ENCODE results near the gene SIGLEC5. TPM values are rescaled to one million over a fixed set of nuclear protein-coding genes. Genes with fewer than 3 reads are reported as not detected.
A peak's percentile ranks its signal among the peaks of the same experiment; 100 is the strongest.

SIGLEC5 gene
- total RNA-seq, 1 donor from 2014 or later = 0.49 TPM

DNA sequence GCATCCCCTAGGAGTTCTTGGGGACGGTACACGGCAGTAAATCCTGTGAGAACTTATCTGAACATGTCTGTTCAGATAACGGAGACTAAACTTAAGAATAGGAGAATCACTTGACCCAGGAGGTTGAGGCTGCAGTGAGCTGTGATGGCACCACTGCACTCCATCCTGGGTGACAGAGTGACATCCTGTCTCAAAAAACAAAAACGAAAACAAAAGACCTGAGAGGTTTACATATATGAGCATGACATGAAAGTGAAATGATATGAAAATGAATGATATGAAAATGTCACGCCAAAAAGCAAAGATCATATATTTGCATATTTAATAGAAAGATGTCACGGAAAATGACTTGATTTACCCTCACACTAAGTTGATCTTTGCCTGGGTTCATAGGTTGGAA is 53.4 kb downstream of the SIGLEC5 start:
- DNase-seq (ENCODE audit: extremely low spot score in 2 of 2) = no peak
- Histone ChIP-seq H3K9me3 (no peaks in the 10 kb centered on the region), H3K27ac (no peak overlapping the region), H3K4me3 (no peak overlapping the region), H3K36me3 (peaks cover 0 to 26% of the 10 kb centered on the region in 2 donors), H3K4me1 (peaks cover 20% of the 10 kb centered on the region), H3K27me3 (no peaks in the 10 kb centered on the region)
- TF ChIP-seq POLR2AphosphoS5 (IDR thresholded peaks at IDR 0.05; ENCODE audit: insufficient read depth in 1 of 2, low read depth in 1 of 2) (no peak), POLR2A (IDR thresholded peaks at IDR 0.05) (no peak)
- TF ChIP-seq, protein P1, sequence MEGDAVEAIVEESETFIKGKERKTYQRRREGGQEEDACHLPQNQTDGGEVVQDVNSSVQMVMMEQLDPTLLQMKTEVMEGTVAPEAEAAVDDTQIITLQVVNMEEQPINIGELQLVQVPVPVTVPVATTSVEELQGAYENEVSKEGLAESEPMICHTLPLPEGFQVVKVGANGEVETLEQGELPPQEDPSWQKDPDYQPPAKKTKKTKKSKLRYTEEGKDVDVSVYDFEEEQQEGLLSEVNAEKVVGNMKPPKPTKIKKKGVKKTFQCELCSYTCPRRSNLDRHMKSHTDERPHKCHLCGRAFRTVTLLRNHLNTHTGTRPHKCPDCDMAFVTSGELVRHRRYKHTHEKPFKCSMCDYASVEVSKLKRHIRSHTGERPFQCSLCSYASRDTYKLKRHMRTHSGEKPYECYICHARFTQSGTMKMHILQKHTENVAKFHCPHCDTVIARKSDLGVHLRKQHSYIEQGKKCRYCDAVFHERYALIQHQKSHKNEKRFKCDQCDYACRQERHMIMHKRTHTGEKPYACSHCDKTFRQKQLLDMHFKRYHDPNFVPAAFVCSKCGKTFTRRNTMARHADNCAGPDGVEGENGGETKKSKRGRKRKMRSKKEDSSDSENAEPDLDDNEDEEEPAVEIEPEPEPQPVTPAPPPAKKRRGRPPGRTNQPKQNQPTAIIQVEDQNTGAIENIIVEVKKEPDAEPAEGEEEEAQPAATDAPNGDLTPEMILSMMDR (IDR thresholded peaks at IDR 0.05) = no peak
- intact Hi-C loops (cut with DNase I) = no loop called here

DNA sequence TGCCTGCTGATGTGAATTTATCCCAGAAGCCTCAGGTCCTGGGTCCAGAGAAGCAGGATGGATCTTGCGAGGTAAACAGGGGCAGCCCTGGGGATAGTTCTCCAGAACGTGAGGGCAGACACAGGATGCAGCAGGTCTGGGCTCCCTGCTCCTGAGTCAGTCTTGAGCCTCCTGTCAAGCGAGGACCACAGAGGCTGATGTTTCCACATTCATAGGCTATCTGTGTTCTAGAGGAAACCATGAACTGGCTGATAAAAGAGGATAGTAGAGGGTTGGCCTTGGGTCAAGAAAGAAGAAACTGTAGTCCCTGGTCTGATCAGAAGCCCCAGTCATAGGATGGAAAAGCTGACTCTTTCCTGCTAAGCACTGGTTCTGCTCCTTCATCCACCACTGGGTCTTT is 56.9 kb downstream of the SIGLEC5 start:
- no peak for TF ChIP-seq POLR2AphosphoS5 (IDR thresholded peaks at IDR 0.05; ENCODE audit: insufficient read depth in 1 of 2, low read depth in 1 of 2)
- TF ChIP-seq, protein P1 (IDR thresholded peaks at IDR 0.05) = no peak
- DNase-seq (ENCODE audit: extremely low spot score in 2 of 2) = no peak
- Histone ChIP-seq H3K36me3 (peaks cover 0 to 14% of the 10 kb centered on the region in 2 donors), H3K4me1 (peaks cover 24% of the 10 kb centered on the region), H3K27me3 (no peaks in the 10 kb centered on the region), H3K9me3 (no peaks in the 10 kb centered on the region), H3K27ac (no peak overlapping the region), H3K4me3 (no peak overlapping the region)
- intact Hi-C loops (cut with DNase I) = no loop called here

GRCh38 chr19:51572908-51573307 is 57.3 kb downstream of the SIGLEC5 start:
- intact Hi-C loops (cut with DNase I) = no loop called here

GRCh38 chr19:51572410-51572809 is 57.8 kb downstream of the SIGLEC5 start:
- Histone ChIP-seq H3K27ac (no peak overlapping the region), H3K27me3 (no peaks in the 10 kb centered on the region), H3K4me1 (peaks cover 24% of the 10 kb centered on the region), H3K9me3 (no peaks in the 10 kb centered on the region), H3K4me3 (peak overlapping the region; percentile 70 to 75), H3K36me3 (peaks cover 0 to 14% of the 10 kb centered on the region in 2 donors)
- intact Hi-C loops (cut with DNase I) = no loop called here
- no peak for DNase-seq (ENCODE audit: extremely low spot score in 2 of 2)
- TF ChIP-seq POLR2AphosphoS5 (IDR thresholded peaks at IDR 0.05; ENCODE audit: insufficient read depth in 1 of 2, low read depth in 1 of 2) (no peak), POLR2A (IDR thresholded peaks at IDR 0.05) (no peak)
- TF ChIP-seq, protein P1 (IDR thresholded peaks at IDR 0.05) = no peak

More at GRCh38 chr19:51572908-51573307, 57.3 kb downstream of the SIGLEC5 start:
- Histone ChIP-seq H3K4me3 (no peak overlapping the region), H3K9me3 (no peaks in the 10 kb centered on the region), H3K27me3 (no peaks in the 10 kb centered on the region), H3K27ac (no peak overlapping the region), H3K36me3 (peaks cover 0 to 14% of the 10 kb centered on the region in 2 donors), H3K4me1 (peaks cover 24% of the 10 kb centered on the region)
- no peak for TF ChIP-seq POLR2AphosphoS5 (IDR thresholded peaks at IDR 0.05; ENCODE audit: insufficient read depth in 1 of 2, low read depth in 1 of 2)
- TF ChIP-seq, protein P1 (IDR thresholded peaks at IDR 0.05) = no peak
- no peak for TF ChIP-seq POLR2A (IDR thresholded peaks at IDR 0.05)
- no peak for DNase-seq (ENCODE audit: extremely low spot score in 2 of 2)

- TF ChIP-seq POLR2AphosphoS5 (IDR thresholded peaks at IDR 0.05; ENCODE audit: insufficient read depth in 1 of 2, low read depth in 1 of 2) (no peak), POLR2A (IDR thresholded peaks at IDR 0.05) (no peak)
- TF ChIP-seq, protein P1 (IDR thresholded peaks at IDR 0.05) = no peak
- Histone ChIP-seq H3K4me3 (peak overlapping the region; percentile 70 to 75), H3K36me3 (peaks cover 0 to 14% of the 10 kb centered on the region in 2 donors), H3K4me1 (peaks cover 24% of the 10 kb centered on the region), H3K27me3 (no peaks in the 10 kb centered on the region), H3K9me3 (no peaks in the 10 kb centered on the region), H3K27ac (peak overlapping the region; percentile 57)
- DNase-seq (ENCODE audit: extremely low spot score in 2 of 2) = no peak
- intact Hi-C loops (cut with DNase I) = no loop called here
Observed at GRCh38 chr19:51571599-51571998, 58.6 kb downstream of the SIGLEC5 start.
